IPS DF 6.9 (cell line): ENCODE results near the gene CAPN8.

Experiments used
- DNase-seq: peaks from one replicate; pipeline ENCODE4 v3.0.0-alpha.2; 2013; ENCODE audit warnings: low read depth, low spot score
- H3K27ac ChIP-seq: one replicate; pipeline ENCODE4 v1.5.1; 2013; ENCODE audit warnings: low read length, control low read depth
- H3K27me3 ChIP-seq: 2 replicates; pipeline ENCODE4 v1.6.1; 2013; ENCODE audit warnings: mild to moderate bottlenecking, low read length; ENCODE audit not compliant: control insufficient read depth, insufficient read depth
- H3K36me3 ChIP-seq: 2 replicates; pipeline ENCODE4 v1.6.1; 2013; ENCODE audit warnings: low read length; ENCODE audit not compliant: control insufficient read depth, insufficient read depth
- H3K4me1 ChIP-seq: 2 replicates; pipeline ENCODE4 v1.6.1; 2013; ENCODE audit warnings: low read length; ENCODE audit not compliant: control insufficient read depth, insufficient read depth
- H3K4me3 ChIP-seq: 2 replicates; pipeline ENCODE4 v1.5.1; 2013; ENCODE audit warnings: mild to moderate bottlenecking, low read length
- H3K9me3 ChIP-seq: 2 replicates; pipeline ENCODE4 v1.6.1; 2013; ENCODE audit warnings: low read length, inconsistent platforms; ENCODE audit not compliant: control insufficient read depth, insufficient read depth
- WGBS: extraction: QIAGEN DNeasy Blood & Tissue Kit; methylation state at CpG from one replicate; pipeline ENCODE4 v1.1.7; 2013; ENCODE audit warnings: mixed read lengths, missing lambda C conversion rate; ENCODE audit not compliant: insufficient read length, insufficient coverage; 5-methylcytosine and 5-hydroxymethylcytosine counted together

The CAPN8 gene

GRCh38 chr1:223678841-223679240, 13.3 kb upstream of the CAPN8 start:
- H3K4me1 ChIP-seq = no peaks in the 10 kb centered on the region
- no peak overlapping the region for H3K27ac ChIP-seq
- H3K9me3 ChIP-seq = no peaks in the 10 kb centered on the region
- no peaks in the 10 kb centered on the region for H3K27me3 ChIP-seq
- no peaks in the 10 kb centered on the region for H3K36me3 ChIP-seq
- DNase-seq = no peak
- no CpG with 5 or more reads among the region's 6 CpGs for WGBS
- H3K4me3 ChIP-seq = no peak overlapping the region

- no peak overlapping the region for H3K4me3 ChIP-seq
- no peaks in the 10 kb centered on the region; the same call in 1 of the 2 replicates for H3K9me3 ChIP-seq
- no peak overlapping the region for H3K27ac ChIP-seq
- no peaks in the 10 kb centered on the region for H3K27me3 ChIP-seq
- DNase-seq = no peak
- WGBS = no CpG with 5 or more reads among the region's 5 CpGs
- no peaks in the 10 kb centered on the region for H3K36me3 ChIP-seq
- no peaks in the 10 kb centered on the region for H3K4me1 ChIP-seq
Observed at GRCh38 chr1:223674119-223674890, 8.8 kb upstream of the CAPN8 start.

- no peaks in the 10 kb centered on the region; the same call in 1 of the 2 replicates for H3K9me3 ChIP-seq
- no peak overlapping the region for H3K27ac ChIP-seq
- DNase-seq = peak; percentile 66
- H3K4me1 ChIP-seq = no peaks in the 10 kb centered on the region
- no peak overlapping the region for H3K4me3 ChIP-seq
- WGBS = no CpG with 5 or more reads among the region's 7 CpGs
- H3K36me3 ChIP-seq = no peaks in the 10 kb centered on the region
- no peaks in the 10 kb centered on the region for H3K27me3 ChIP-seq
Observed at GRCh38 chr1:223670458-223671159, 5.1 kb upstream of the CAPN8 start.

- Histone ChIP-seq H3K9me3 (no peaks in the 10 kb centered on the region; the same call in 1 of the 2 replicates), H3K27ac (no peak overlapping the region), H3K4me3 (no peak overlapping the region), H3K27me3 (no peaks in the 10 kb centered on the region), H3K36me3 (no peaks in the 10 kb centered on the region), H3K4me1 (no peaks in the 10 kb centered on the region)
- DNase-seq = no peak
- WGBS = no CpG with 5 or more reads among the region's 6 CpGs
Observed at GRCh38 chr1:223669003-223669795, 3.7 kb upstream of the CAPN8 start.

- H3K36me3 ChIP-seq = no peaks in the 10 kb centered on the region
- no peaks in the 10 kb centered on the region for H3K4me1 ChIP-seq
- H3K4me3 ChIP-seq = no peak overlapping the region
- no peaks in the 10 kb centered on the region for H3K27me3 ChIP-seq
- no CpG with 5 or more reads among the region's 3 CpGs for WGBS
- DNase-seq = no peak
- H3K27ac ChIP-seq = no peak overlapping the region
- H3K9me3 ChIP-seq = no peaks in the 10 kb centered on the region
Observed at GRCh38 chr1:223667484-223668182, 2.1 kb upstream of the CAPN8 start.

GRCh38 chr1:223664106-223664505, 1.4 kb downstream of the CAPN8 start:
- Histone ChIP-seq H3K4me3 (no peak overlapping the region), H3K9me3 (no peaks in the 10 kb centered on the region), H3K27ac (no peak overlapping the region), H3K4me1 (no peaks in the 10 kb centered on the region), H3K27me3 (no peaks in the 10 kb centered on the region), H3K36me3 (no peaks in the 10 kb centered on the region)
- WGBS = no CpG with 5 or more reads among the region's 5 CpGs
- DNase-seq = no peak

GRCh38 chr1:223662943-223663342, 2.6 kb downstream of the CAPN8 start:
- Histone ChIP-seq H3K27ac (no peak overlapping the region), H3K27me3 (no peaks in the 10 kb centered on the region), H3K36me3 (no peaks in the 10 kb centered on the region), H3K4me3 (no peak overlapping the region), H3K9me3 (no peaks in the 10 kb centered on the region), H3K4me1 (no peaks in the 10 kb centered on the region)
- no peak for DNase-seq
- WGBS = no CpG with 5 or more reads among the region's 5 CpGs

GRCh38 chr1:223659711-223660110, 5.8 kb downstream of the CAPN8 start:
- H3K4me1 ChIP-seq = no peaks in the 10 kb centered on the region
- no peak overlapping the region for H3K4me3 ChIP-seq
- no peak overlapping the region for H3K27ac ChIP-seq
- H3K27me3 ChIP-seq = no peaks in the 10 kb centered on the region
- no peaks in the 10 kb centered on the region for H3K36me3 ChIP-seq
- DNase-seq = no peak
- no peaks in the 10 kb centered on the region for H3K9me3 ChIP-seq
- WGBS = no CpG with 5 or more reads among the region's 4 CpGs

- Histone ChIP-seq H3K27ac (no peak overlapping the region), H3K36me3 (no peaks in the 10 kb centered on the region), H3K4me3 (no peak overlapping the region), H3K9me3 (no peaks in the 10 kb centered on the region), H3K27me3 (no peaks in the 10 kb centered on the region), H3K4me1 (no peaks in the 10 kb centered on the region)
- DNase-seq = no peak
- WGBS = no CpG with 5 or more reads among the region's 1 CpG
Observed at GRCh38 chr1:223657978-223658377, 7.5 kb downstream of the CAPN8 start.

- Histone ChIP-seq H3K4me1 (peaks cover 2% of the 10 kb centered on the region; the same call in 1 of the 2 replicates), H3K27me3 (no peaks in the 10 kb centered on the region), H3K27ac (no peak overlapping the region), H3K4me3 (no peak overlapping the region), H3K36me3 (no peaks in the 10 kb centered on the region), H3K9me3 (no peaks in the 10 kb centered on the region)
- DNase-seq = no peak
- WGBS = no CpG with 5 or more reads among the region's 6 CpGs
Observed at GRCh38 chr1:223654083-223654482, 11.4 kb downstream of the CAPN8 start.
